Measurements from ENCODE around the gene SPIN2A.
A peak's percentile ranks its signal among the peaks of the same experiment; 100 is the strongest.
"Not testable (repeated sequence)": the region's sequence is repeated elsewhere in the genome, so short reads cannot be mapped to it uniquely, and the experiment has no call there.

Gene SPIN2A

DNA sequence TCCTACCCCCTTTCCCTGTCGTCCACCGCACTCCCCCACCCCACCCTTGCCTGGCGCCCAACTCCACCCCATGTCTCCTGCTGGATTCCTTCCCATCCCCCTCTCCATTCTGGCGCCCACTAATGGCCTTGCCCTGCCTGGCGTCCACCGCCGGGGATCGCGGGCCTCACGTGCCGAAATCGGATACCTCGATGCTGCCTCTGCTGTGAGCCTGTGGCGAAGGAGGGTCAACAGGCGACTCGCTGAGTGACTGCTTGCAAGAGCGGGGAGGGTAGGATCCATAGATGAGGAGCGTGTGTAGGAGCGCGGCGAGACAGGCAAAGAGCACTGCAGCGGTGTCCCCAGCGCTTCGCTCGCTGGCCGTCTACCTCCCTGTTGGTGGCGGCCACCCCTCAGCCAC lies at the start of gene SPIN2A:
TSS of gene SPIN2A (minus strand) at position 325 of the 400 bp plus-strand sequence. CDS start 800 bp downstream, outside the sequence.
- not testable (repeated sequence) for DNase-seq (ENCODE audit: extremely low read depth in 1 of 2, low read depth in 1 of 2)

GRCh38 chrX:57178605-57179004 lies 41.4 kb upstream of the SPIN2A start:
- DNase-seq (ENCODE audit: extremely low read depth in 1 of 2, low read depth in 1 of 2), result no peak

- DNase-seq (ENCODE audit: extremely low read depth in 1 of 2, low read depth in 1 of 2), result no peak
Measured at GRCh38 chrX:57177070-57177469, 39.9 kb upstream of the SPIN2A start.

GRCh38 chrX:57172544-57172943 lies 35.3 kb upstream of the SPIN2A start:
- DNase-seq (ENCODE audit: extremely low read depth in 1 of 2, low read depth in 1 of 2), result no peak

- DNase-seq (ENCODE audit: extremely low read depth in 1 of 2, low read depth in 1 of 2), result no peak
Measured at GRCh38 chrX:57156397-57157049, 19.3 kb upstream of the SPIN2A start.

DNA sequence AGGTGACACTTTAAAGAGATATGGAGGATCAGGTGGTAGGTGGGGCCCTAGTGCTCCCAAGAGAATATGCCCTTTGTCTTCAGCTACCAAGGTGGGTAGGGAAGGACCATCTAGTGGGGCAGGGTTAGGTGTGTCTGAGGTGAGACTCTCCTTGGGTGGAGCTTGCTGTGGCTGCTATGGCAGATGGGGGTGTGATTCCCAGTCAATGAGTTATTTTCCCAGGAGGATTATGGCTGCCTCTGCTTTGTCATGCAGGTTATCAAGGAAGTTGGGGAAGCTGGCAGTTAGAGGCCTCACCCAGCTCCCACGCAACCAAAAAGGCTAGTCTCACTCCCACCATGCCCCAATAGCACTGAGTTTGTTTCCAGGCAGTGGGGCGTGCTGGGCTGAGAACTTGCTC lies 18.0 kb upstream of the SPIN2A start:
- DNase-seq (ENCODE audit: extremely low read depth in 1 of 2, low read depth in 1 of 2), result no peak

GRCh38 chrX:57152222-57152621 lies 15.0 kb upstream of the SPIN2A start:
- not testable (repeated sequence) for DNase-seq (ENCODE audit: extremely low read depth in 1 of 2, low read depth in 1 of 2)

DNA sequence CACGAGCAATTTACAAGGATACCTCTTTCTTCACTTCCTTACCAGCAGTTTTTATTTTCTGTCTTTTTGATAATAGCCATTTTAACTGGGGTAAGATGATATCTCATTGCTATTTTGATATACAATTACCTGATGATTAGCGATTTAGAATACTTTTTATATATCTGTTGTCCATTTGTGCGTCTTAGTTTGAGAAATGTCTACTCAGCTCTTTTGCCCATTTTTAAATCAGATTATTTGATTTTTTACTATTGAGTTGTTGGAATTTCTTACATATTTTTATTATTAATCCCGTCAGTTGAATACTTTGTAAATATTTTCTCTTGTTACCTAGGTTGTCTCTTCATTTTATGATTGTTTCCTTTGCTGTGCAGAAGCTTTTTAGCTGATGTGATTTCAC lies 1.5 kb upstream of the SPIN2A start:
- no peak for DNase-seq (ENCODE audit: extremely low read depth in 1 of 2, low read depth in 1 of 2)

DNA sequence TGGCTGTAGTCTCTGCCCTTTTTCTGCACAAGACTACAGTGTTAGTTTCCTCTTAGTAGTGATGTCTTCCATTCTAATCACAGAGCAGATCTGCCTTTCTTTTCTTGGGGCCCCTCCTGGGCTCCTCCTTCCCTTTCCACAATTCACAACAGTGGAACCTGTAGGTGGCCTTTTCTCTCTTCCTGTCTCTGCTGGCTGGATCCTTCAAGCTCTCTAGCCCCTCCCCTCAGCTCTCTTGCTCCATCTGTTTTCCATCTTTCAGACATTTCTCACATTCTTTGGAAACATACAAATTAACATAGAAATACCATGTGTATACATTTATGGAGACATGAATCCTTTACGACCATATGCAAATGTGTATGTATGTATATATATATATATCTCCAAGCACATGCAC lies 304 bp upstream of the SPIN2A start:
- DNase-seq (ENCODE audit: extremely low read depth in 1 of 2, low read depth in 1 of 2), result no peak

DNA sequence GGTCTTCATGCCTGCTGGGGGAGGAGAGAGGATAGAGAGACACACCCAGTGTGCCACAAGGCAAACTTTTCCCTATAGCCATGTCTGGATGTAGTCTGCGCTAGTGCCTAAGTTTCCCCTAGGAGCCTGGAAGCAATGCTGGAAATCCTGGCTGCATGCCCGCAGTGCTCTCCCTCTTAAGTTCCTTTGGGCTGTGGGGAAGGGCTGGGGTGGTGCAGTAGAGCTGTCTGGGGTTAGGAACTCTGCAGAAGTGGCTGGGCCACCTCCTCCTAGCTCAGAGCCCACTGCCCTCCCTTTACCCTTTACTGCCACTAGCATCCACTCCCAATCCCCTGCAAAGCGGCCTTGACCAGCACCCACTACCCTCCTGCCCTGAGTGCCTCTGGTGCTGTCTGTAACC lies 608 bp downstream of the SPIN2A start:
- not testable (repeated sequence) for DNase-seq (ENCODE audit: extremely low read depth in 1 of 2, low read depth in 1 of 2)

DNA sequence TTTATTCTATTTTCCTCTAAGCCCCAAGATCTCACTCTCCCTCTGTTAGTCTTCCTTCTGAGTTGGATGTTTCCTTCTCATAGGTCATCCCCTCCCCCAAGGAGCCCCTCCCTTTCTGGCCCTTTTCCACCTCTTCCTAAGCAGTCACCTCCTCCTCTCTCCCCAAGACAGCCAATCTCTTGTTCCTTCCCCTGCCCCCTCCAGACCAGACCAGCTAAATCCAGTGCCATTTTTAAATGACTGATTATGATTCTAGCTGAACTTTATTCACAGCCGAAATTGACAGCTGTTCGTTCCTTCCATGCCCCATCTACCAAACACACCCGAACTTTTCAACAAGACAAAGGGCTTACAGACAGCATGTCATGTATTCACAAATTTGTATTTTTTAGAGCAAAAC lies 1.9 kb downstream of the SPIN2A start:
- DNase-seq (ENCODE audit: extremely low read depth in 1 of 2, low read depth in 1 of 2), result no peak

GRCh38 chrX:57134702-57135101 lies 2.5 kb downstream of the SPIN2A start:
- DNase-seq (ENCODE audit: extremely low read depth in 1 of 2, low read depth in 1 of 2), result no peak

DNA sequence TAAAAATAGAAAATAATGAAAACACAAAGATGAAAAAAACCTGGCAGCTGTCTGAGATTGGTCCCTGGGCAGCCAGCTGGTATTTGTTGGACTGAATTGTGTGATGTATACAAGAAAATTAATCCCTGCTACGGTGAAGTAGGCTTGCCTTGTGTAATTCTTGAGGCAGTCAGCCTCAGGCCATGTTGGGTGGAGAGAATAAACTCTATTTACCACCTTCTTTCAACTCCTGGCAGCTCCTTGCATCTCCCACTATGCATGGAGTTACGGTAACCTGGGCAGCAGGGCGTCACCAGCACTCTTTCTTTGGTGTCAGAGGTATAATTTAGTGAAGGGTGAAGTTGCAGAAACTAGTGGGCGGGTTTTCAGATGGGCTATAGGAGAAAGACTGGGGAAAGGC lies 3.5 kb downstream of the SPIN2A start:
- no peak for DNase-seq (ENCODE audit: extremely low read depth in 1 of 2, low read depth in 1 of 2)

GRCh38 chrX:57133284-57133683 lies 3.9 kb downstream of the SPIN2A start:
- DNase-seq (ENCODE audit: extremely low read depth in 1 of 2, low read depth in 1 of 2), result not testable (repeated sequence)

- DNase-seq (ENCODE audit: extremely low read depth in 1 of 2, low read depth in 1 of 2), result no peak
Measured at GRCh38 chrX:57132046-57132445, 5.2 kb downstream of the SPIN2A start.

- no peak for DNase-seq (ENCODE audit: extremely low read depth in 1 of 2, low read depth in 1 of 2)
Measured at GRCh38 chrX:57121816-57122215, 15.4 kb downstream of the SPIN2A start.

GRCh38 chrX:57121162-57121755 lies 15.9 kb downstream of the SPIN2A start, which contains the start of gene SPIN2B:
Gene SPIN2B (minus strand): TSS chrX:57121548.
- DNase-seq (ENCODE audit: extremely low read depth in 1 of 2, low read depth in 1 of 2), result peak; percentile 54 to 77

DNA sequence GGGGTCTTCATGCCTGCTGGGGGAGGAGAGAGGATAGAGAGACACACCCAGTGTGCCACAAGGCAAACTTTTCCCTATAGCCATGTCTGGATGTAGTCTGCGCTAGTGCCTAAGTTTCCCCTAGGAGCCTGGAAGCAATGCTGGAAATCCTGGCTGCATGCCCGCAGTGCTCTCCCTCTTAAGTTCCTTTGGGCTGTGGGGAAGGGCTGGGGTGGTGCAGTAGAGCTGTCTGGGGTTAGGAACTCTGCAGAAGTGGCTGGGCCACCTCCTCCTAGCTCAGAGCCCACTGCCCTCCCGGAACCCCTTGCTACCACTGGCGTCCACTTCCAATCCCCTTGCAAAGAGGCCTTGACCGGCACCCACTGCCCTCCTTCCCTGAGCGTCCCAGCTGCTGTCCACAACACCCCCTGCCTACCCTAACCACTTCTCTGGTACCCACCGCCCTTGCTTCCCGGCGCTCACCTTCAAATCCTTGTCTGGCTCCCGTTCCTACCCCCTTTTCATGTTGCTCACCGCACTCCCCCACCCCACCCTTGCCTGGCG lies 16.5 kb downstream of the SPIN2A start:
- DNase-seq (ENCODE audit: extremely low read depth in 1 of 2, low read depth in 1 of 2), result not testable (repeated sequence)

DNA sequence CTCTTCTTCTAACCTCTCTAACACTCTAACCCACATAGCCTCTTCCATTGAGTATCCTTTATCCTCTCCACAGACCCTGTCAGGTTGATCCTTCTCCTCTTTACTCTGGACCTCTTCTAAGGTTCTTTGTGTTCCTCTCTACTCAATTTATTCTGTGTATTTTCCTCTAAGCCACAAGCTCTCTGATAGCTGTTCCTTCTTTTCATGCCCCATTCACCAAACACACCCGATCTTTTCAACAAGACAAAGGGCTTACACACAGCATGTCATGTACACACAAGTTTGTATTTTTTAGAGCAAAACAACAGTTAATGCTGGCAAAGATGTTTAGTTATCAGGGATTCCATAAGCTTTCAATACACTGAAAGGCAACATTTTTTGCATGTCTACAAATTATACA lies 17.8 kb downstream of the SPIN2A start:
- no peak for DNase-seq (ENCODE audit: extremely low read depth in 1 of 2, low read depth in 1 of 2)

DNA sequence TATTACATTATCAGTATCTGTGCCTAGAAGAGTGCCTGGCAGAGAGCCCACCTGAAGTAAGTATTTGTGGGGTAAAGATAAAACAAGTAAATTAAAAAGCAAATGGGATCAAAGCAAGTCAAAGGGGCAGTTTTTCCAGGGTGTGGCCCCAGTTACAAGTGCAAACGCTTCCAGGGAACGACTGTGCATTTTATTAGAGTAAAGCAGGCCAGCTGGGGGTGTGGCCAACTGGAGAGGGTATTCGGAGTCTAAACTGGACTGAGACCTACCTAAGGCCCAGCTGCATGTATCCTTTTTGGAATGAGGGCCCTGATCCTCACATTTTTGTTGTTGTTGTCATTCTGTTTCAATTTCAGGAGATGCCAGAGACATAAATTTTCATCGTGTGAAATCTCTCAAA lies 19.6 kb downstream of the SPIN2A start:
- not testable (repeated sequence) for DNase-seq (ENCODE audit: extremely low read depth in 1 of 2, low read depth in 1 of 2)

DNA sequence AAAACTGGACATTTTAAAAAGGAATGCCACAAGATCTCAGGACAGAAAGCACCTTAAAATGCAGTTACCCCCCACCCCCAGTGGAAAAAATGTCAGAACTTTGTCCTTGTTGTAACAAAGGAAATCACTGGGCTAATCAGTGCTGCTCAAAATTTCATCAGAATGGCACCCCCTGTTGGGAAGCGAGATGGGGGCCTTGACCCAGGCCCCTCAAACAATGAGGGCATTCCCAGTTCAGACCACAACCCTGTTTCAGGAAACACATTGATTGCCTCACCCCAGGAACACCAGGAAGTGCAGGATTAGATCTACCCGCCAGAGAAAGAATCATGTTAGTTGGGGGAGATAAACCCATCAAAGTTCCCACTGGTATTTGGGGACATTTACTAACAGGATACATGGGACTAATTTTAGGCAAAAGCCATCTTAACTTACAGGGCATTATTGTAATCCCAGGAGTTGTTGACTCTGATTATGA lies 32.2 kb downstream of the SPIN2A start:
- DNase-seq (ENCODE audit: extremely low read depth in 1 of 2, low read depth in 1 of 2), result no peak

GRCh38 chrX:57104406-57104805 lies 32.8 kb downstream of the SPIN2A start:
- DNase-seq (ENCODE audit: extremely low read depth in 1 of 2, low read depth in 1 of 2), result no peak

Measured in stimulated activated CD8-positive, alpha-beta memory T cell treated with anti-CD3 and anti-CD28 coated beads, Interleukin-7, amount 100 ng/mL, for 48 hours (primary cell).